GM12878 (cell line): ENCODE results near the gene PCSK6. TPM values are rescaled to one million over a fixed set of nuclear protein-coding genes. Genes with fewer than 3 reads are reported as not detected.

Experiments used
- ATAC-seq: fragments of 200-7000 bp; cut with Tn5 transposase; 3 replicates; pipeline ENCODE4 v1.9.1; 2020; ENCODE audit warnings: mild to moderate bottlenecking, moderate library complexity
- BruUV-seq: library from RNA; stranded (reverse); fragments of 400-500 nt; replicated peaks from 2 replicates; lab custom pipeline; 2021; lab: Mats Ljungman, UMichigan
- CTCF ChIA-PET: fragments of 300-600 bp; sonication (Branson Sonifier 250); formaldehyde crosslinking; extraction: SDS; loops from one replicate; lab custom pipeline; 2021; ENCODE audit warnings: inconsistent platforms; lab: Yijun Ruan, JAX
- POLR2A ChIA-PET: fragments of 350-600 bp; formaldehyde crosslinking; extraction: SDS; loops from one replicate; lab custom pipeline; 2021; ENCODE audit warnings: inconsistent platforms; lab: Charles Lee
- RAD21 ChIA-PET: fragments of 300-600 bp; sonication (Branson Sonifier 250); formaldehyde crosslinking; loops from one replicate; lab custom pipeline; 2023; ENCODE audit warnings: antibody characterized with exemption; ENCODE audit not compliant: unreplicated experiment; lab: Charles Lee
- SMC1A ChIA-PET: fragments of 300-600 bp; sonication (Branson Sonifier 250); formaldehyde crosslinking; loops from one replicate; lab custom pipeline; 2023; ENCODE audit not compliant: unreplicated experiment, uncharacterized antibody; lab: Charles Lee
- DNase-seq: peaks from one replicate; pipeline ENCODE4 v3.0.0-alpha.2; 2011; ENCODE audit warnings: low read depth, low spot score
- FAIRE-seq: peaks from 3 replicates; lab custom pipeline; 2011; peaks lifted over from hg19 to GRCh38; lab: Jason Lieb, UNC
- H2AFZ ChIP-seq: 2 replicates; pipeline ENCODE4 v1.6.0; 2011; ENCODE audit warnings: low read depth, low read length, control low read depth; ENCODE audit not compliant: control insufficient read depth
- H3K27ac ChIP-seq: 2 replicates; pipeline ENCODE4 v1.5.1; 2011; ENCODE audit warnings: control low read depth; ENCODE audit not compliant: control insufficient read depth, insufficient read depth
- H3K27me3 ChIP-seq, 2 experiments: replicated peaks in 1 of 2; 2 replicates each; pipeline versions ENCODE4 v1.6.0 to v1.6.1; 2011; ENCODE audit warnings: low read length in 1 of 2; ENCODE audit not compliant: control insufficient read depth in 2 of 2, insufficient read depth in 2 of 2
- H3K36me3 ChIP-seq, 2 experiments: 2 replicates each; pipeline ENCODE4 v1.5.1; 2011; ENCODE audit warnings: low read length in 1 of 2; ENCODE audit not compliant: control insufficient read depth in 2 of 2, insufficient read depth in 2 of 2
- H3K4me1 ChIP-seq: 2 replicates; pipeline ENCODE4 v1.6.1; 2011; ENCODE audit warnings: mild to moderate bottlenecking, low read length, moderate library complexity, mixed read lengths; ENCODE audit not compliant: control insufficient read depth, insufficient read depth
- H3K4me2 ChIP-seq: 2 replicates; pipeline ENCODE4 v1.6.0; 2011; ENCODE audit warnings: control low read depth; ENCODE audit not compliant: control insufficient read depth, insufficient read depth
- H3K4me3 ChIP-seq: fragments of 200-600 bp; sonication (generic); 2 replicates; pipeline ENCODE4 v1.5.1; 2016
- H3K79me2 ChIP-seq: 2 replicates; pipeline ENCODE4 v1.6.0; 2011; ENCODE audit warnings: low read length; ENCODE audit not compliant: control insufficient read depth, insufficient read depth
- H3K9ac ChIP-seq: 2 replicates; pipeline ENCODE4 v1.8.0; 2011; ENCODE audit warnings: low read length, control low read depth, mixed read lengths; ENCODE audit not compliant: control insufficient read depth, insufficient read depth
- H3K9me3 ChIP-seq: replicated peaks from 3 replicates; pipeline ENCODE4 v1.5.1; 2011; ENCODE audit warnings: mild to moderate bottlenecking, low read length; ENCODE audit not compliant: control insufficient read depth, insufficient read depth
- H4K20me1 ChIP-seq: 2 replicates; pipeline ENCODE4 v1.6.0; 2011; ENCODE audit not compliant: control insufficient read depth, insufficient read depth
- DPF2 ChIP-seq: fragments of 450-650 bp; IDR thresholded peaks from 2 replicates; pipeline ENCODE4 v1.6.1; 2017; ENCODE audit warnings: mild to moderate bottlenecking
- EP300 ChIP-seq, 2 experiments: fragments of 150-350 bp in 1 of 2; IDR thresholded peaks; 2 replicates each; pipeline ENCODE4 v1.6.1; 2011 to 2012; ENCODE audit warnings: low read depth in 2 of 2, low read length in 2 of 2, borderline replicate concordance in 1 of 2, improper control_type of control experiment in 1 of 2, inconsistent platforms in 1 of 2; ENCODE audit not compliant: control insufficient read depth in 1 of 2
- EZH2 ChIP-seq: IDR thresholded peaks from 2 replicates; pipeline ENCODE4 v1.6.1; 2012; ENCODE audit warnings: low read depth, mild to moderate bottlenecking, control low read depth, inconsistent platforms, low read length, borderline replicate concordance; ENCODE audit not compliant: control insufficient read depth
- MYB ChIP-seq: fragments of 150-350 bp; IDR thresholded peaks from 2 replicates; pipeline ENCODE4 v1.6.1; 2014; ENCODE audit warnings: mild to moderate bottlenecking, low read depth, low read length, borderline replicate concordance
- NFXL1 ChIP-seq: fragments of 450-650 bp; IDR thresholded peaks from 2 replicates; pipeline ENCODE4 v1.6.1; 2017; ENCODE audit warnings: antibody characterized with exemption, mild to moderate bottlenecking, borderline replicate concordance
- ZNF24 ChIP-seq: fragments of 450-650 bp; IDR thresholded peaks from 2 replicates; pipeline ENCODE4 v1.6.1; 2017; ENCODE audit warnings: antibody characterized with exemption, mild to moderate bottlenecking
- WGBS: methylation state at CpG from one replicate; pipeline ENCODE4 v1.1.6; 2016; ENCODE audit warnings: low lambda C conversion rate; ENCODE audit not compliant: insufficient replicate concordance, insufficient coverage; ENCODE audit errors: missing lambda C conversion rate; 5-methylcytosine and 5-hydroxymethylcytosine counted together
- in situ Hi-C: fragments of 300-500 bp; cut with MboI; formaldehyde crosslinking; loops from 9 replicates; pipeline ENCODE4 v1.14.3; 2018; ENCODE audit warnings: mixed read lengths
- intact Hi-C: fragments of 100-400 bp; cut with micrococcal nuclease; formaldehyde crosslinking; loops from one replicate; pipeline ENCODE4 v1.14.2; 2022; ENCODE audit not compliant: unreplicated experiment
- polyA plus RNA-seq, 11 experiments: library from polyadenylated mRNA; depleted of rRNA in 4 of 11; unstranded in 6 of 11; stranded (reverse) in 5 of 11; fragments of >200 nt; fragmentation: Nextera tagmentation in 4 of 11; fragmentation: Illumina TruSeq in 1 of 11; extraction: Ambion mirVana in 4 of 11; extraction: Trizol in 1 of 11; gene quantifications; 1 replicate in 1 of 11; 2 replicates in 10 of 11; pipeline versions ENCODE4 v1.2.1 to v1.2.3, GENCODE V29; 2011 to 2016; ENCODE audit warnings: inconsistent platforms in 2 of 11, missing spikeins in 2 of 11, low read depth in 1 of 11
- total RNA-seq, 4 experiments: library from RNA; depleted of rRNA in 3 of 4; stranded (reverse); fragments of >200 nt in 3 of 4; fragmentation: Illumina TruSeq in 1 of 4; extraction: Trizol in 1 of 4; gene quantifications; 2 replicates each; pipeline versions ENCODE4 v1.2.1 to v1.2.3, GENCODE V29; 2013 to 2021

Gene PCSK6
- total and polyA plus RNA-seq, 10 of the 15 experiments (the other 5 are each of a cell fraction or from before 2014, with no cell fraction given): 0.19 to 0.67 (median 0.25) TPM; not detected in 4

- intact Hi-C loops: loop anchor here (5.0 kb wide), 1 partner anchor 337 kb away; the partner anchor contains the start of gene LRRK1
Observed at GRCh38 chr15:101254157-101255050, 235.1 kb downstream of the PCSK6 start.

More at GRCh38 chr15:101254157-101255050, 235.1 kb downstream of the PCSK6 start:
- RAD21 ChIA-PET: interaction anchor here (0.9 to 5.5 kb wide), 2 partner anchors 19 to 166 kb away, joined by 3 to 69 read pairs; no protein-coding TSS in a partner anchor
- Histone ChIP-seq H3K9ac (no peak overlapping the region), H4K20me1 (no peaks in the 10 kb centered on the region), H3K9me3 (no peaks in the 10 kb centered on the region), H3K36me3 (no peaks in the 10 kb centered on the region), H2AFZ (no peak overlapping the region), H3K4me2 (no peak overlapping the region), H3K27ac (no peak overlapping the region), H3K4me3 (no peak overlapping the region), H3K27me3 (no peaks in the 10 kb centered on the region), H3K79me2 (peaks cover 18% of the 10 kb centered on the region), H3K4me1 (peaks cover 6% of the 10 kb centered on the region)
- POLR2A ChIA-PET: interaction anchor here (0.6 to 0.9 kb wide), 2 partner anchors 111 to 162 kb away, joined by 3 to 5 read pairs; no protein-coding TSS in a partner anchor
- ATAC-seq (no peak), DNase-seq (no peak), FAIRE-seq (no peak)
- CTCF ChIA-PET: interaction anchor here (0.9 to 6.5 kb wide), 9 partner anchors 8 to 246 kb away, joined by 3 to 126 read pairs (median 34); no protein-coding TSS in a partner anchor
- TF ChIP-seq DPF2: no peak
- TF ChIP-seq ZNF24: no peak
- no peak for TF ChIP-seq EP300 (IDR thresholded peaks at IDR 0.05; ENCODE audit: borderline replicate concordance in 1 of 2, control insufficient read depth in 1 of 2, low read depth in 2 of 2, low read length in 2 of 2)
- TF ChIP-seq NFXL1: no peak
- TF ChIP-seq EZH2: no peak
- TF ChIP-seq MYB: no peak
- in situ Hi-C loops: no loop called here
- 68% methylated on average over 11 of the region's 11 CpGs for WGBS
- no TSS peak for BruUV-seq
- SMC1A ChIA-PET: interaction anchor here (1.5 to 4.5 kb wide), 6 partner anchors 11 to 239 kb away, joined by 4 to 38 read pairs (median 8); no protein-coding TSS in a partner anchor

Other genes starting within 250 kb of the PCSK6 start
- gene CHSY1, start 237.7 kb downstream of the PCSK6 start, total RNA-seq (2014; rRNA removed): 9.8 and 11.1 TPM in 2 replicates
- gene CHSY1, start 237.7 kb downstream of the PCSK6 start, total RNA-seq (2014; rRNA removed; fragmentation: Illumina TruSeq; extraction: Trizol): 14.2 and 14.7 TPM in 2 replicates
- 17.5 and 17.8 TPM in 2 replicates for gene CHSY1, start 237.7 kb downstream of the PCSK6 start, total RNA-seq (2021)
- 31.2 and 41.1 TPM in 2 replicates for gene CHSY1, start 237.7 kb downstream of the PCSK6 start, polyA plus RNA-seq (2011; rRNA removed)
- 16.1 and 18.9 TPM in 2 replicates for gene CHSY1, start 237.7 kb downstream of the PCSK6 start, polyA plus RNA-seq (2014; fragmentation: Illumina TruSeq; extraction: Trizol)
- 10 to 100 TPM in 1 of 2 experiments, 1 to 10 TPM in 1; 5.1 to 10.0 TPM for gene CHSY1, start 237.7 kb downstream of the PCSK6 start, polyA plus RNA-seq (2014; fragmentation: Nextera tagmentation; extraction: Ambion mirVana)
- 10.8 and 11.0 TPM in 2 replicates for gene CHSY1, start 237.7 kb downstream of the PCSK6 start, polyA plus RNA-seq (2014; rRNA removed)
- 1 to 10 TPM; 1.4 to 1.8 TPM for gene CHSY1, start 237.7 kb downstream of the PCSK6 start, polyA plus RNA-seq (2016; fragmentation: Nextera tagmentation; extraction: Ambion mirVana)
- 30.7 and 36.4 TPM in 2 replicates for gene SELENOS, start 212.2 kb downstream of the PCSK6 start, total RNA-seq (2014; rRNA removed)
- 35.7 and 37.8 TPM in 2 replicates for gene SELENOS, start 212.2 kb downstream of the PCSK6 start, total RNA-seq (2014; rRNA removed; fragmentation: Illumina TruSeq; extraction: Trizol)
- gene SELENOS, start 212.2 kb downstream of the PCSK6 start, total RNA-seq (2021): 29.0 and 33.4 TPM in 2 replicates
- gene SELENOS, start 212.2 kb downstream of the PCSK6 start, polyA plus RNA-seq (2011; rRNA removed): 62.9 and 73.8 TPM in 2 replicates
- gene SELENOS, start 212.2 kb downstream of the PCSK6 start, polyA plus RNA-seq (2014; fragmentation: Illumina TruSeq; extraction: Trizol): 34.9 and 35.8 TPM in 2 replicates
- gene SELENOS, start 212.2 kb downstream of the PCSK6 start, polyA plus RNA-seq (2014; fragmentation: Nextera tagmentation; extraction: Ambion mirVana): 10 to 100 TPM; 25.8 to 36.7 TPM
- gene SELENOS, start 212.2 kb downstream of the PCSK6 start, polyA plus RNA-seq (2014; rRNA removed): 39.4 and 48.7 TPM in 2 replicates
- gene SELENOS, start 212.2 kb downstream of the PCSK6 start, polyA plus RNA-seq (2016; fragmentation: Nextera tagmentation; extraction: Ambion mirVana): 10 to 100 TPM; 87.9 to 90.1 TPM
- 88.4 and 95.1 TPM in 2 replicates for gene SNRPA1, start 194.5 kb downstream of the PCSK6 start, total RNA-seq (2014; rRNA removed)
- gene SNRPA1, start 194.5 kb downstream of the PCSK6 start, total RNA-seq (2014; rRNA removed; fragmentation: Illumina TruSeq; extraction: Trizol): 54.3 and 59.9 TPM in 2 replicates
- 117 and 126 TPM in 2 replicates for gene SNRPA1, start 194.5 kb downstream of the PCSK6 start, total RNA-seq (2021)
- 267 and 344 TPM in 2 replicates for gene SNRPA1, start 194.5 kb downstream of the PCSK6 start, polyA plus RNA-seq (2011; rRNA removed)
- 138 and 154 TPM in 2 replicates for gene SNRPA1, start 194.5 kb downstream of the PCSK6 start, polyA plus RNA-seq (2014; fragmentation: Illumina TruSeq; extraction: Trizol)
- 100 to 1,000 TPM; 174 to 238 TPM for gene SNRPA1, start 194.5 kb downstream of the PCSK6 start, polyA plus RNA-seq (2014; fragmentation: Nextera tagmentation; extraction: Ambion mirVana)
- gene SNRPA1, start 194.5 kb downstream of the PCSK6 start, polyA plus RNA-seq (2014; rRNA removed): 123 and 149 TPM in 2 replicates
- gene SNRPA1, start 194.5 kb downstream of the PCSK6 start, polyA plus RNA-seq (2016; fragmentation: Nextera tagmentation; extraction: Ambion mirVana): 100 to 1,000 TPM; 240 to 258 TPM
- gene TM2D3, start 162.7 kb upstream of the PCSK6 start, total RNA-seq (2014; rRNA removed): 41.2 and 42.6 TPM in 2 replicates
- gene TM2D3, start 162.7 kb upstream of the PCSK6 start, total RNA-seq (2014; rRNA removed; fragmentation: Illumina TruSeq; extraction: Trizol): 32.1 and 32.4 TPM in 2 replicates
- 27.9 and 28.7 TPM in 2 replicates for gene TM2D3, start 162.7 kb upstream of the PCSK6 start, total RNA-seq (2021)
- 84.5 and 86.3 TPM in 2 replicates for gene TM2D3, start 162.7 kb upstream of the PCSK6 start, polyA plus RNA-seq (2011; rRNA removed)
- 24.9 and 28.3 TPM in 2 replicates for gene TM2D3, start 162.7 kb upstream of the PCSK6 start, polyA plus RNA-seq (2014; fragmentation: Illumina TruSeq; extraction: Trizol)
- gene TM2D3, start 162.7 kb upstream of the PCSK6 start, polyA plus RNA-seq (2014; fragmentation: Nextera tagmentation; extraction: Ambion mirVana): 10 to 100 TPM; 48.7 to 71.8 TPM
- 28.1 and 30.0 TPM in 2 replicates for gene TM2D3, start 162.7 kb upstream of the PCSK6 start, polyA plus RNA-seq (2014; rRNA removed)
- gene TM2D3, start 162.7 kb upstream of the PCSK6 start, polyA plus RNA-seq (2016; fragmentation: Nextera tagmentation; extraction: Ambion mirVana): 10 to 100 TPM; 52.4 to 53.5 TPM
- gene TARS3, start 234.8 kb upstream of the PCSK6 start, total RNA-seq (2014; rRNA removed): 6.9 and 10.4 TPM in 2 replicates
- gene TARS3, start 234.8 kb upstream of the PCSK6 start, total RNA-seq (2014; rRNA removed; fragmentation: Illumina TruSeq; extraction: Trizol): 7.8 and 10.7 TPM in 2 replicates
- 4.1 and 5.1 TPM in 2 replicates for gene TARS3, start 234.8 kb upstream of the PCSK6 start, total RNA-seq (2021)
- gene TARS3, start 234.8 kb upstream of the PCSK6 start, polyA plus RNA-seq (2011; rRNA removed): 5.8 and 7.8 TPM in 2 replicates
- 6.1 and 10.2 TPM in 2 replicates for gene TARS3, start 234.8 kb upstream of the PCSK6 start, polyA plus RNA-seq (2014; fragmentation: Illumina TruSeq; extraction: Trizol)
- 1 to 10 TPM; 1.4 to 2.2 TPM for gene TARS3, start 234.8 kb upstream of the PCSK6 start, polyA plus RNA-seq (2014; fragmentation: Nextera tagmentation; extraction: Ambion mirVana)
- gene TARS3, start 234.8 kb upstream of the PCSK6 start, polyA plus RNA-seq (2014; rRNA removed): 4.4 and 4.8 TPM in 2 replicates
- 1 to 10 TPM; 4.8 to 5.5 TPM for gene TARS3, start 234.8 kb upstream of the PCSK6 start, polyA plus RNA-seq (2016; fragmentation: Nextera tagmentation; extraction: Ambion mirVana)